Ascending aorta (tissue), 2 donors: Measurements from ENCODE around the gene CDC16. TPM values are rescaled to one million over a fixed set of nuclear protein-coding genes. Genes with fewer than 3 reads are reported as not detected.

Source experiments
- DNase-seq, 2 donors: peaks; one replicate each; pipeline ENCODE4 v3.0.0-alpha.2; 2019; ENCODE audit warnings: low spot score in 2 of 2
- H3K27ac ChIP-seq, 2 donors: fragments of 200-600 bp; sonication (generic); one replicate each; pipeline ENCODE4 v1.5.1; 2016 to 2017; ENCODE audit warnings: mild to moderate bottlenecking in 1 of 2
- H3K27me3 ChIP-seq: fragments of 200-600 bp; sonication (generic); one replicate; pipeline ENCODE4 v1.5.1; 2017
- H3K36me3 ChIP-seq, 2 donors: fragments of 200-600 bp; sonication (generic); one replicate each; pipeline ENCODE4 v1.5.1; 2016
- H3K4me1 ChIP-seq, 2 donors: fragments of 200-600 bp; sonication (generic); one replicate each; pipeline ENCODE4 v1.5.1; 2016 to 2017; ENCODE audit warnings: mild to moderate bottlenecking in 1 of 2
- H3K4me3 ChIP-seq, 2 donors: fragments of 200-600 bp; sonication (generic); one replicate each; pipeline ENCODE4 v1.5.1; 2016 to 2017; ENCODE audit warnings: mild to moderate bottlenecking in 1 of 2
- H3K9me3 ChIP-seq, 2 donors: fragments of 200-600 bp; sonication (generic); one replicate each; pipeline ENCODE4 v1.5.1; 2016
- CTCF ChIP-seq, 3 experiments: fragments of 200-600 bp in 2 of 3; fragments of 450-650 bp in 1 of 3; sonication (generic) in 2 of 3; IDR thresholded peaks; one replicate each; pipeline ENCODE4 v1.5.1; 2016 to 2019; ENCODE audit warnings: antibody characterized with exemption in 3 of 3, mild to moderate bottlenecking in 1 of 3, moderate library complexity in 1 of 3
- intact Hi-C: fragments of 100-400 bp; cut with DNase I; formaldehyde crosslinking; loops from one replicate; pipeline ENCODE4 v1.15.1; 2023
- total RNA-seq: library from RNA; depleted of rRNA; stranded (reverse); fragments of >200 nt; gene quantifications from one replicate; pipeline ENCODE4 v1.1.0, GENCODE V29; 2016

The CDC16 gene
- total RNA-seq, 1 donor from 2014 or later, result 41.1 TPM

- H3K4me3 ChIP-seq, result no peak overlapping the region
- no peak for DNase-seq
- no peaks in the 10 kb centered on the region for H3K9me3 ChIP-seq
- no peaks in the 10 kb centered on the region for H3K27me3 ChIP-seq
- H3K27ac ChIP-seq, result no peak overlapping the region
- H3K36me3 ChIP-seq, result peaks cover 27 to 32% of the 10 kb centered on the region in 2 donors
- TF ChIP-seq CTCF (IDR thresholded peaks at IDR 0.05), result no peak
- peaks cover 4 to 19% of the 10 kb centered on the region in 2 donors for H3K4me1 ChIP-seq
- intact Hi-C loops, result no loop called here
Measured at GRCh38 chr13:114318624-114319023, 83.9 kb downstream of the CDC16 start.

GRCh38 chr13:114319441-114319913 lies 84.8 kb downstream of the CDC16 start:
- Histone ChIP-seq H3K4me3 (no peak overlapping the region), H3K27ac (no peak overlapping the region), H3K4me1 (peaks cover 4 to 18% of the 10 kb centered on the region in 2 donors), H3K9me3 (no peaks in the 10 kb centered on the region), H3K36me3 (peaks cover 36 to 40% of the 10 kb centered on the region in 2 donors), H3K27me3 (no peaks in the 10 kb centered on the region)
- no peak for TF ChIP-seq CTCF (IDR thresholded peaks at IDR 0.05)
- no peak for DNase-seq
- intact Hi-C loops, result no loop called here

GRCh38 chr13:114320065-114320464 lies 85.4 kb downstream of the CDC16 start:
- peaks cover 4 to 17% of the 10 kb centered on the region in 2 donors for H3K4me1 ChIP-seq
- intact Hi-C loops, result no loop called here
- no peak for DNase-seq

GRCh38 chr13:114321256-114321655 lies 86.6 kb downstream of the CDC16 start:
- intact Hi-C loops, result no loop called here
- Histone ChIP-seq H3K27me3 (no peaks in the 10 kb centered on the region), H3K4me3 (no peak overlapping the region), H3K9me3 (no peaks in the 10 kb centered on the region), H3K27ac (no peak overlapping the region), H3K4me1 (peaks cover under 1 to 5% of the 10 kb centered on the region in 2 donors), H3K36me3 (peaks cover 44 to 52% of the 10 kb centered on the region in 2 donors)
- no peak for TF ChIP-seq CTCF (IDR thresholded peaks at IDR 0.05)
- no peak for DNase-seq

More at GRCh38 chr13:114320065-114320464, 85.4 kb downstream of the CDC16 start:
- TF ChIP-seq CTCF (IDR thresholded peaks at IDR 0.05), result no peak
- no peaks in the 10 kb centered on the region for H3K27me3 ChIP-seq
- H3K36me3 ChIP-seq, result peaks cover 41 to 46% of the 10 kb centered on the region in 2 donors
- no peaks in the 10 kb centered on the region for H3K9me3 ChIP-seq
- H3K4me3 ChIP-seq, result no peak overlapping the region
- no peak overlapping the region for H3K27ac ChIP-seq

Other genes starting within 250 kb of the CDC16 start
- gene RASA3, start 102.3 kb upstream of the CDC16 start, total RNA-seq, result 30.7 TPM
- gene CFAP97D2, start 55.6 kb upstream of the CDC16 start, total RNA-seq, result not detected
- 79.8 TPM for gene UPF3A, start 46.7 kb downstream of the CDC16 start, total RNA-seq
- gene CHAMP1, start 79.6 kb downstream of the CDC16 start, total RNA-seq, result 17.1 TPM